Amygdala (tissue), 56 donors: ENCODE data around the gene BBS12.

Experiments
- DNase-seq, 56 donors: peaks; one replicate each; lab custom pipeline; 2025; lab: John Stamatoyannopoulos, UW

BBS12 gene

GRCh38 chr4:122793811-122794210 is 61.3 kb downstream of the BBS12 start:
- no peak for DNase-seq
